Measurements from ENCODE around the gene MSI2. TPM values are rescaled to one million over a fixed set of nuclear protein-coding genes. Genes with fewer than 3 reads are reported as not detected.
A peak's percentile ranks its signal among the peaks of the same experiment; 100 is the strongest.

Gene MSI2
- total and polyA plus RNA-seq, 2 donors (not counting 1 experiment from before 2014, with no cell fraction given) = 16.1 to 196 TPM

DNA sequence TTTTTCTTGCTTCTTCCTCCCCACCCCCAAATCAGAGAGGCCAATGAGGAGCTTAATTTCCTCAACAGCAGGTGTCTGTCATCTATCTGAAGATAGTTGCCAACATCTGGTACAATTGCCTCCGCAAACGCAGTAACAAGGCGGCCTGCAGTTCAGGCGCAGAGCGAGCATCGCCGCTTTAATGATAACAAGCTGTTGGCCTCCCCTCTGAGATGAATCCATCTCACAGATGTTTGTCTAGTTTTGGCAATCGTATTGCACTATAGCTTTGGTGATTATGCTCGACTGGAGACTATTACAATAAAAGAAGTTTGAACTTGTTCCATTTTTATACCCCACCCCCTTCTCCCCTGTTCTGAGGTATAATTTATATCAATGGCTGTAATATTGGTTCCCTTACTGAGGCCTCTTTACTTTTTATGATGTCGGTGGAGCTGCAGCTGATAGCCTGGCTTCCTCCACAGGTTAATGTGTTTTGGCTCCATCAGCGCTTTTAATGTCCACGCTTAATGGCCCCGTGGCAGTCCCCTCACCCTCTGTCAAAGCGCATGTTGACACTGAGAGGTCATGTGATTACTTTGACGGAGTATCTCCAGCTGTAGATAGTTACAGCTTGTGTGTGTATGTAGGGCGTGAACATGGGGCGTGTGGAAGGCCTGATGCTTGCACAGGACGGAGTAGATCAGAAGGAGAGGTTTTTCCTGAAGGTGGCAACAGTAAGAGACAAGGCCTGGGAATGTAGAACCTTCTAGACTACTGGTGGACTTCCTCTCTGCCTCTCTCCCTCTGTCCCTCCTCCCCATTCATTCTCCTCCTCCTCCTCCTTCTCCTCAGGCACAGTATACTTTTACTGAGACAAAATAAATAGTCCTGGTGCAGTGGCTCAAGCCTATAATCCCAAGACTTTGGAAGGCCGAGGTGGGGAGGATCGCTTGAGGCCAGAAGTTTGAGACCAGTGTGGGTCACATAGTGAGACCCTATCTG, 164.7 kb downstream of the MSI2 start:
- H3K4me1 ChIP-seq (ENCODE audit: control insufficient read depth in 2 of 2, insufficient read depth in 2 of 2, low read length in 2 of 2) = peaks cover 10 to 12% of the 10 kb centered on the region in 2 donors
- H3K27me3 ChIP-seq (replicated peaks in 1 of 4; ENCODE audit: control extremely low read depth in 1 of 4, control insufficient read depth in 3 of 4, insufficient read depth in 4 of 4, low read length in 3 of 4) = no peaks in the 10 kb centered on the region
- Mint-ChIP-seq H3K27ac (no peak overlapping the region), H3K4me3 (no peak overlapping the region), H3K4me1 (peaks cover 49% of the 10 kb centered on the region), H3K27me3 (no peaks in the 10 kb centered on the region), H3K9me3 (ENCODE audit: insufficient read depth) (no peaks in the 10 kb centered on the region)
- CTCF ChIA-PET = interaction anchor here (0.6 kb wide), 1 partner anchor 362 kb away, joined by 3 read pairs; no protein-coding TSS in a partner anchor
- no peak for TF ChIP-seq EZH2 (IDR thresholded peaks at IDR 0.05; ENCODE audit: borderline replicate concordance, insufficient read depth, low read depth, low read length, poor library complexity, severe bottlenecking)
- TF ChIP-seq CTCF (IDR thresholded peaks at IDR 0.05) = no peak
- ATAC-seq (ENCODE audit: low read depth) = no peak
- peaks cover 52% of the 10 kb centered on the region for H4K20me1 ChIP-seq (ENCODE audit: control insufficient read depth, insufficient read depth, low read length, poor library complexity, severe bottlenecking)
- H3K4me2 ChIP-seq (replicated peaks; ENCODE audit: low read depth, low read length, poor library complexity, severe bottlenecking) = no peak overlapping the region
- POLR2A ChIA-PET = no interaction called here
- H3K79me2 ChIP-seq (ENCODE audit: control insufficient read depth, insufficient read depth, low read length) = peaks cover 68% of the 10 kb centered on the region
- no peak overlapping the region for H3K9ac ChIP-seq (ENCODE audit: low read length)
- WGBS (ENCODE audit: insufficient coverage) = 94% methylated on average over 14 of the region's 20 CpGs
- no peak overlapping the region for H3K4me3 ChIP-seq (ENCODE audit: control extremely low read depth in 1 of 5, extremely low read depth in 1 of 5, insufficient read depth in 1 of 5, low read depth in 2 of 5, low read length in 4 of 5)
- no peak for DNase-seq
- H2AFZ ChIP-seq (ENCODE audit: insufficient read depth, low read depth, low read length, poor library complexity, severe bottlenecking) = no peak overlapping the region
- peaks cover 0 to 4% (median 0%) of the 10 kb centered on the region in 3 donors for H3K9me3 ChIP-seq (ENCODE audit: control extremely low read depth in 1 of 3, control insufficient read depth in 2 of 3, insufficient read depth in 1 of 3, low read length in 2 of 3)
- intact Hi-C loops (cut with micrococcal nuclease) = no loop called here
- H3K27ac ChIP-seq (ENCODE audit: low read length in 2 of 2) = no peak overlapping the region
- no peaks in the 10 kb centered on the region for H3K36me3 ChIP-seq (replicated peaks in 1 of 2; ENCODE audit: control extremely low read depth in 1 of 2, control insufficient read depth in 1 of 2, extremely low read depth in 1 of 2, insufficient read depth in 2 of 2, low read length in 1 of 2)

- no peaks in the 10 kb centered on the region for H3K27me3 Mint-ChIP-seq
- WGBS (ENCODE audit: insufficient coverage) = 67% methylated on average over 2 of the region's 9 CpGs
- no peak for DNase-seq
- ChIA-PET CTCF (no interaction called here), POLR2A (no interaction called here)
- H3K4me1 Mint-ChIP-seq = peaks cover 41% of the 10 kb centered on the region
- Histone ChIP-seq H2AFZ (ENCODE audit: insufficient read depth, low read depth, low read length, poor library complexity, severe bottlenecking) (no peak overlapping the region), H3K36me3 (replicated peaks in 1 of 2; ENCODE audit: control extremely low read depth in 1 of 2, control insufficient read depth in 1 of 2, extremely low read depth in 1 of 2, insufficient read depth in 2 of 2, low read length in 1 of 2) (no peaks in the 10 kb centered on the region), H3K27ac (ENCODE audit: low read length in 2 of 2) (no peak overlapping the region), H3K27me3 (replicated peaks in 1 of 4; ENCODE audit: control extremely low read depth in 1 of 4, control insufficient read depth in 3 of 4, insufficient read depth in 4 of 4, low read length in 3 of 4) (no peaks in the 10 kb centered on the region), H3K9me3 (ENCODE audit: control extremely low read depth in 1 of 3, control insufficient read depth in 2 of 3, insufficient read depth in 1 of 3, low read length in 2 of 3) (no peaks in the 10 kb centered on the region), H3K4me1 (ENCODE audit: control insufficient read depth in 2 of 2, insufficient read depth in 2 of 2, low read length in 2 of 2) (peaks cover 10 to 12% of the 10 kb centered on the region in 2 donors), H4K20me1 (ENCODE audit: control insufficient read depth, insufficient read depth, low read length, poor library complexity, severe bottlenecking) (peaks cover 50% of the 10 kb centered on the region), H3K4me2 (replicated peaks; ENCODE audit: low read depth, low read length, poor library complexity, severe bottlenecking) (no peak overlapping the region), H3K9ac (ENCODE audit: low read length) (no peak overlapping the region), H3K4me3 (ENCODE audit: control extremely low read depth in 1 of 5, extremely low read depth in 1 of 5, insufficient read depth in 1 of 5, low read depth in 2 of 5, low read length in 4 of 5) (no peak overlapping the region), H3K79me2 (ENCODE audit: control insufficient read depth, insufficient read depth, low read length) (peaks cover 67% of the 10 kb centered on the region)
- peak; percentile 56 for ATAC-seq (ENCODE audit: low read depth)
- H3K4me3 Mint-ChIP-seq = no peak overlapping the region
- no peak overlapping the region for H3K27ac Mint-ChIP-seq
- intact Hi-C loops (cut with micrococcal nuclease) = no loop called here
- TF ChIP-seq EZH2 (IDR thresholded peaks at IDR 0.05; ENCODE audit: borderline replicate concordance, insufficient read depth, low read depth, low read length, poor library complexity, severe bottlenecking) = no peak
- no peak for TF ChIP-seq CTCF (IDR thresholded peaks at IDR 0.05)
- no peaks in the 10 kb centered on the region for H3K9me3 Mint-ChIP-seq (ENCODE audit: insufficient read depth)
Measured at GRCh38 chr17:57422574-57423164, 166.3 kb downstream of the MSI2 start.

All from B cell (primary cell).